Spleen (tissue), 11 donors: ENCODE data around the gene PCDHA7. TPM values are rescaled to one million over a fixed set of nuclear protein-coding genes. Genes with fewer than 3 reads are reported as not detected.
"Not testable (repeated sequence)": the region's sequence is repeated elsewhere in the genome, so short reads cannot be mapped to it uniquely, and the experiment has no call there.

Source experiments
- DNase-seq: peaks from one replicate; pipeline ENCODE4 v3.0.0-alpha.2; 2020
- H3K27ac ChIP-seq, 8 donors: fragments of 200-600 bp; sonication (generic) in 7 of 8; 1 replicate in 4 of 8; 2 replicates in 4 of 8; pipeline versions ENCODE4 v1.5.0 to v1.8.0; 2016 to 2021; ENCODE audit warnings: inconsistent platforms in 4 of 8, mild to moderate bottlenecking in 4 of 8, moderate library complexity in 1 of 8
- H3K27me3 ChIP-seq, 7 donors: fragments of 200-600 bp; sonication (generic) in 6 of 7; replicated peaks in 1 of 7; 1 replicate in 4 of 7; 2 replicates in 3 of 7; pipeline versions ENCODE4 v1.5.0 to v1.8.0; 2016 to 2021; ENCODE audit warnings: inconsistent platforms in 3 of 7, mild to moderate bottlenecking in 1 of 7
- H3K36me3 ChIP-seq, 6 donors: fragments of 200-600 bp; sonication (generic) in 5 of 6; 1 replicate in 4 of 6; 2 replicates in 2 of 6; pipeline versions ENCODE4 v1.5.0 to v1.8.0; 2016 to 2021; ENCODE audit warnings: inconsistent platforms in 2 of 6
- H3K4me1 ChIP-seq, 6 donors: fragments of 200-600 bp; sonication (generic) in 5 of 6; 1 replicate in 3 of 6; 2 replicates in 3 of 6; pipeline versions ENCODE4 v1.5.0 to v1.8.0; 2016 to 2021; ENCODE audit warnings: inconsistent platforms in 3 of 6
- H3K4me3 ChIP-seq, 8 donors: fragments of 200-600 bp; sonication (generic) in 7 of 8; 1 replicate in 4 of 8; 2 replicates in 4 of 8; pipeline versions ENCODE4 v1.5.0 to v1.8.0; 2016 to 2021; ENCODE audit warnings: inconsistent platforms in 4 of 8, mild to moderate bottlenecking in 4 of 8, moderate library complexity in 2 of 8
- H3K9me3 ChIP-seq, 8 donors: fragments of 200-600 bp; sonication (generic) in 7 of 8; 1 replicate in 4 of 8; 2 replicates in 4 of 8; pipeline versions ENCODE4 v1.5.0 to v1.8.0; 2016 to 2021; ENCODE audit warnings: inconsistent platforms in 4 of 8
- CTCF ChIP-seq, 11 experiments: fragments of 200-600 bp in 7 of 11; fragments of 450-650 bp in 4 of 11; sonication (generic) in 4 of 11; IDR thresholded peaks in 8 of 11; conservative IDR thresholded peaks in 3 of 11; 1 replicate in 7 of 11; 2 replicates in 4 of 11; pipeline versions ENCODE4 v1.4.0 to v1.8.0; 2016 to 2021; ENCODE audit warnings: antibody characterized with exemption in 11 of 11, inconsistent platforms in 4 of 11, mild to moderate bottlenecking in 1 of 11
- POLR2A ChIP-seq, 3 donors: fragments of 450-650 bp; IDR thresholded peaks; one replicate each; pipeline ENCODE4 v1.5.1; 2017; ENCODE audit warnings: antibody characterized with exemption in 3 of 3, mild to moderate bottlenecking in 1 of 3
- POLR2AphosphoS5 ChIP-seq, 3 donors: sonication (generic); formaldehyde crosslinking; IDR thresholded peaks; one replicate each; pipeline ENCODE4 v1.5.1; 2017; ENCODE audit warnings: antibody characterized with exemption in 3 of 3
- WGBS, 5 donors: extraction: QIAGEN DNeasy Blood & Tissue Kit in 3 of 5; methylation state at CpG; one replicate each; pipeline versions ENCODE4 v1.1.5 to v1.1.7; 2013 to 2018; 5-methylcytosine and 5-hydroxymethylcytosine counted together
- intact Hi-C: fragments of 100-400 bp; cut with DNase I; formaldehyde crosslinking; loops from one replicate; pipeline ENCODE4 v1.15.0; 2023; ENCODE audit warnings: low total_unique reads
- polyA plus RNA-seq, 3 donors: library from polyadenylated mRNA; stranded (reverse); fragments of 200-250 nt; gene quantifications; one replicate each; pipeline ENCODE4 v1.2.1, GENCODE V29; 2013
- total RNA-seq, 7 donors: library from RNA; depleted of rRNA in 3 of 7; stranded (reverse); fragments of >200 nt in 3 of 7; fragmentation: NEBNext Ultra II Directional in 4 of 7; extraction: Animal tissue kit (Norgen Biotek cat#: 25700) in 4 of 7; gene quantifications; one replicate each; pipeline versions ENCODE4 v1.1.0 to v1.2.1, GENCODE V29; 2016 to 2021
- donor health status: healthy with polysubstance abuse.
- donor health status: DM: no; HTN: no; CAD: no; lungs with moderate emphysema.
- donor health status: DM: no; HTN: no; CAD: no.
- donor health status: Bipolar disorder and iron deficiency.
- donor health status: healthy.
- donor health status: DM: no; HTN: no; CAD: no.
- donor health status: DM: yes; HTN: yes; CAD: no.

Gene PCDHA7
- total and polyA plus RNA-seq, 10 donors = 0.03 to 0.72 (median 0.40) TPM; not detected in 2

GRCh38 chr5:140870221-140871201 is 36.4 kb downstream of the PCDHA7 start:
- 49 to 63% (median 55%) methylated on average over 75 to 114 of the region's 114 CpGs for WGBS, 5 donors

GRCh38 chr5:140875085-140876065 is 41.3 kb downstream of the PCDHA7 start, which contains the start of gene PCDHA12:
Gene PCDHA12 (plus strand): TSS chr5:140875308. CDS start chr5:140875473, 165 bp downstream.
- Histone ChIP-seq H3K4me1 (no peaks in the 10 kb centered on the region), H3K27me3 (peaks cover 0 to 92% (median 20%) of the 10 kb centered on the region in 7 donors), H3K4me3 (peak within 1 kb of the TSS in 2 of 8 donors; percentile 3 to 27), H3K36me3 (no peaks in the 10 kb centered on the region), H3K27ac (no peak within 1 kb of the TSS), H3K9me3 (peaks cover 0 to 65% (median 36%) of the 10 kb centered on the region in 8 donors)
- TF ChIP-seq POLR2AphosphoS5 (IDR thresholded peaks at IDR 0.05) (no peak), CTCF (IDR thresholded peaks at IDR 0.05 in 8 of 11, conservative IDR thresholded peaks at IDR 0.05 in 3 of 11) (no peak), POLR2A (IDR thresholded peaks at IDR 0.05) (no peak)
- intact Hi-C loops = no loop called here
- 20 to 32% (median 22%) methylated on average over 36 to 47 of the region's 47 CpGs for WGBS, 5 donors
- no peak for DNase-seq

More at GRCh38 chr5:140870221-140871201, 36.4 kb downstream of the PCDHA7 start:
- Histone ChIP-seq H3K27ac (no peak overlapping the region), H3K4me3 (no peak overlapping the region), H3K27me3 (peaks cover 0 to 86% (median 12%) of the 10 kb centered on the region in 7 donors), H3K4me1 (no peaks in the 10 kb centered on the region), H3K9me3 (peaks cover 0 to 46% (median 29%) of the 10 kb centered on the region in 8 donors), H3K36me3 (no peaks in the 10 kb centered on the region)
- no peak for DNase-seq
- TF ChIP-seq CTCF (IDR thresholded peaks at IDR 0.05 in 8 of 11, conservative IDR thresholded peaks at IDR 0.05 in 3 of 11) = no peak
- no peak for TF ChIP-seq POLR2A (IDR thresholded peaks at IDR 0.05)
- TF ChIP-seq POLR2AphosphoS5 (IDR thresholded peaks at IDR 0.05) = no peak
- intact Hi-C loops = no loop called here

GRCh38 chr5:140876541-140877261 is 42.6 kb downstream of the PCDHA7 start:
- H3K4me3 ChIP-seq, intact Hi-C loops, H3K4me1 ChIP-seq, H3K36me3 ChIP-seq, H3K27ac ChIP-seq, DNase-seq: not testable (repeated sequence)
- H3K9me3 ChIP-seq = peaks cover 0 to 64% (median 25%) of the 10 kb centered on the region in 8 donors
- WGBS, 5 donors = 43 to 62% (median 49%) methylated on average over 76 to 80 of the region's 80 CpGs
- peaks cover 0 to 91% (median 12%) of the 10 kb centered on the region in 7 donors for H3K27me3 ChIP-seq

- H3K4me3 ChIP-seq = no peak overlapping the region
- no peaks in the 10 kb centered on the region for H3K4me1 ChIP-seq
- peaks cover 0 to 91% (median 12%) of the 10 kb centered on the region in 7 donors for H3K27me3 ChIP-seq
- TF ChIP-seq CTCF (IDR thresholded peaks at IDR 0.05 in 8 of 11, conservative IDR thresholded peaks at IDR 0.05 in 3 of 11) (no peak), POLR2AphosphoS5 (IDR thresholded peaks at IDR 0.05) (no peak), POLR2A (IDR thresholded peaks at IDR 0.05) (no peak)
- no peaks in the 10 kb centered on the region for H3K36me3 ChIP-seq
- peaks cover 0 to 64% (median 26%) of the 10 kb centered on the region in 8 donors for H3K9me3 ChIP-seq
- WGBS, 5 donors = 50 to 61% (median 50%) methylated on average over 31 to 37 of the region's 37 CpGs
- peak; percentile 70 for DNase-seq
- intact Hi-C loops = no loop called here
- no peak overlapping the region for H3K27ac ChIP-seq
These were observed 43.2 kb downstream of the PCDHA7 start for GRCh38 chr5:140877262-140877581.
